ENCODE measurements around the gene LGI2.

GRCh38 chr4:24992968-24993367 lies 37.8 kb downstream of the LGI2 start:
- no peak for TF ChIP-seq CTCF (conservative IDR thresholded peaks at IDR 0.05 in 1 of 2, IDR thresholded peaks at IDR 0.05 in 1 of 2; ENCODE audit: extremely low read depth in 1 of 2, insufficient read depth in 1 of 2, low read depth in 1 of 2, low read length in 2 of 2)
- TF ChIP-seq EZH2 (IDR thresholded peaks at IDR 0.05; ENCODE audit: borderline replicate concordance, low read length): no peak
